ENCODE data around the gene CDC42.

DNA sequence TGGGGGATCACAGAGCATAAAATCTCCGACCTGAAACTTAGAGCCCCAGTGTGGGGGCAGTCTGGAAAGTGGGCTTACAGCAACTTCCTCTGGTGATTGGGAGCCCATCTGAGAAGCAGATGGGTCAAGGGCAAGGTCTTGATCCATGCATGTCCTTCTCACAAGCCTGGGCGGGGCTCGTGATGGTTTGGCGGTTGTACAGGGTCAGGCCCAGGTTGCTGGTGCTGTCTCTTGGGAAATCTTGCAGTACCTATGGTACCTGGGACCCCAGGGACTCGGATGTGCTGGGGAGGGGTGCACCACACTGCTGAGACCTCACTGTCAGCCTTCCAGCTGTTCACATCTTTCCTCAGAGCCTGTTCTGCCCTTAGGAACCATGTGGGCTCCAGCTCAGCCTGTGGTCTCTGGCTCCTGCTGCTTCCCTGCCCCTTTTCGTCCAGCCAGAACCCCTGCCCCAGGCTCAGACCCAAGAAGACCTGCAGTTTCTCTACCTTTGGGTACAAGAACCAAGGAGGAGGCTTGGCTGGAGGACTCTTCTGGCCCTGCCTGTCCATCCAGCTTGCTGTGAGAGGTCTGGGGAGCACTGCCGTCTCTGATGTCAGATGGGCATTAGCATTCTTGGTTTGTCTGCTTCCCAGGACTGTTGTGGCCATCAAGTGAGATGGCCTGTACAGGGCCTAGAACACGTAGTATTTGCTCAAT, 65.9 kb downstream of the CDC42 start:
- TF ChIP-seq, protein P1, sequence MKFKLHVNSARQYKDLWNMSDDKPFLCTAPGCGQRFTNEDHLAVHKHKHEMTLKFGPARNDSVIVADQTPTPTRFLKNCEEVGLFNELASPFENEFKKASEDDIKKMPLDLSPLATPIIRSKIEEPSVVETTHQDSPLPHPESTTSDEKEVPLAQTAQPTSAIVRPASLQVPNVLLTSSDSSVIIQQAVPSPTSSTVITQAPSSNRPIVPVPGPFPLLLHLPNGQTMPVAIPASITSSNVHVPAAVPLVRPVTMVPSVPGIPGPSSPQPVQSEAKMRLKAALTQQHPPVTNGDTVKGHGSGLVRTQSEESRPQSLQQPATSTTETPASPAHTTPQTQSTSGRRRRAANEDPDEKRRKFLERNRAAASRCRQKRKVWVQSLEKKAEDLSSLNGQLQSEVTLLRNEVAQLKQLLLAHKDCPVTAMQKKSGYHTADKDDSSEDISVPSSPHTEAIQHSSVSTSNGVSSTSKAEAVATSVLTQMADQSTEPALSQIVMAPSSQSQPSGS (CRISPR knock-in tag; IDR thresholded peaks at IDR 0.05; ENCODE audit: borderline replicate concordance, low read depth), result no peak
- TF ChIP-seq, protein P2, sequence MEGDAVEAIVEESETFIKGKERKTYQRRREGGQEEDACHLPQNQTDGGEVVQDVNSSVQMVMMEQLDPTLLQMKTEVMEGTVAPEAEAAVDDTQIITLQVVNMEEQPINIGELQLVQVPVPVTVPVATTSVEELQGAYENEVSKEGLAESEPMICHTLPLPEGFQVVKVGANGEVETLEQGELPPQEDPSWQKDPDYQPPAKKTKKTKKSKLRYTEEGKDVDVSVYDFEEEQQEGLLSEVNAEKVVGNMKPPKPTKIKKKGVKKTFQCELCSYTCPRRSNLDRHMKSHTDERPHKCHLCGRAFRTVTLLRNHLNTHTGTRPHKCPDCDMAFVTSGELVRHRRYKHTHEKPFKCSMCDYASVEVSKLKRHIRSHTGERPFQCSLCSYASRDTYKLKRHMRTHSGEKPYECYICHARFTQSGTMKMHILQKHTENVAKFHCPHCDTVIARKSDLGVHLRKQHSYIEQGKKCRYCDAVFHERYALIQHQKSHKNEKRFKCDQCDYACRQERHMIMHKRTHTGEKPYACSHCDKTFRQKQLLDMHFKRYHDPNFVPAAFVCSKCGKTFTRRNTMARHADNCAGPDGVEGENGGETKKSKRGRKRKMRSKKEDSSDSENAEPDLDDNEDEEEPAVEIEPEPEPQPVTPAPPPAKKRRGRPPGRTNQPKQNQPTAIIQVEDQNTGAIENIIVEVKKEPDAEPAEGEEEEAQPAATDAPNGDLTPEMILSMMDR (IDR thresholded peaks at IDR 0.05), result no peak
- TF ChIP-seq, protein P3, sequence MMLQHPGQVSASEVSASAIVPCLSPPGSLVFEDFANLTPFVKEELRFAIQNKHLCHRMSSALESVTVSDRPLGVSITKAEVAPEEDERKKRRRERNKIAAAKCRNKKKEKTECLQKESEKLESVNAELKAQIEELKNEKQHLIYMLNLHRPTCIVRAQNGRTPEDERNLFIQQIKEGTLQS (CRISPR knock-in tag; conservative IDR thresholded peaks at IDR 0.05), result no peak
- TF ChIP-seq, protein P4, sequence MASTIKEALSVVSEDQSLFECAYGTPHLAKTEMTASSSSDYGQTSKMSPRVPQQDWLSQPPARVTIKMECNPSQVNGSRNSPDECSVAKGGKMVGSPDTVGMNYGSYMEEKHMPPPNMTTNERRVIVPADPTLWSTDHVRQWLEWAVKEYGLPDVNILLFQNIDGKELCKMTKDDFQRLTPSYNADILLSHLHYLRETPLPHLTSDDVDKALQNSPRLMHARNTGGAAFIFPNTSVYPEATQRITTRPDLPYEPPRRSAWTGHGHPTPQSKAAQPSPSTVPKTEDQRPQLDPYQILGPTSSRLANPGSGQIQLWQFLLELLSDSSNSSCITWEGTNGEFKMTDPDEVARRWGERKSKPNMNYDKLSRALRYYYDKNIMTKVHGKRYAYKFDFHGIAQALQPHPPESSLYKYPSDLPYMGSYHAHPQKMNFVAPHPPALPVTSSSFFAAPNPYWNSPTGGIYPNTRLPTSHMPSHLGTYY (CRISPR knock-in tag; IDR thresholded peaks at IDR 0.05), result no peak
